BE2C (cell line): ENCODE results near the gene THSD8.

Experiments
- DNase-seq: peaks from one replicate; pipeline ENCODE4 v3.0.0-alpha.2; 2020
- H3K27me3 ChIP-seq: fragments of 250-450 bp; sonication (Bioruptor Pico); 2 replicates; pipeline ENCODE4 v1.5.1; 2020; ENCODE audit warnings: mild to moderate bottlenecking
- H3K36me3 ChIP-seq: fragments of 250-450 bp; sonication (Bioruptor Pico); 2 replicates; pipeline ENCODE4 v1.5.1; 2020; ENCODE audit warnings: mild to moderate bottlenecking
- H3K4me1 ChIP-seq: fragments of 250-450 bp; sonication (Bioruptor Pico); 2 replicates; pipeline ENCODE4 v1.5.1; 2020
- H3K4me3 ChIP-seq: 2 replicates; pipeline ENCODE4 v1.5.1; 2011; ENCODE audit warnings: low read depth, low read length
- H3K9me3 ChIP-seq: fragments of 250-450 bp; sonication (Bioruptor Pico); 2 replicates; pipeline ENCODE4 v1.5.1; 2020
- CTCF ChIP-seq: IDR thresholded peaks from 2 replicates; pipeline ENCODE4 v1.5.1; 2012; ENCODE audit warnings: mild to moderate bottlenecking, low read depth, low read length

Gene THSD8

GRCh38 chr19:12837225-12837624 is 35.4 kb downstream of the THSD8 start:
- TF ChIP-seq CTCF = no peak
- H3K4me3 ChIP-seq = no peak overlapping the region
- H3K27me3 ChIP-seq = no peaks in the 10 kb centered on the region
- peaks cover 19% of the 10 kb centered on the region for H3K4me1 ChIP-seq
- H3K9me3 ChIP-seq = no peaks in the 10 kb centered on the region
- DNase-seq = no peak
- H3K36me3 ChIP-seq = no peaks in the 10 kb centered on the region

GRCh38 chr19:12838182-12838885 is 36.5 kb downstream of the THSD8 start, which contains the start of gene MAST1:
TSS of gene MAST1 (plus strand) at chr19:12838515. CDS start at chr19:12838573, 58 bp downstream.
- no peaks in the 10 kb centered on the region for H3K27me3 ChIP-seq
- H3K36me3 ChIP-seq = peaks cover 5% of the 10 kb centered on the region; the same call in 1 of the 2 replicates
- DNase-seq = peak; percentile 85

GRCh38 chr19:12838886-12839756 is 37.3 kb downstream of the THSD8 start:
- no peaks in the 10 kb centered on the region for H3K9me3 ChIP-seq
- H3K36me3 ChIP-seq = peaks cover 10% of the 10 kb centered on the region; the same call in 1 of the 2 replicates
- DNase-seq = peak; percentile 47
- no peaks in the 10 kb centered on the region for H3K27me3 ChIP-seq
- peak overlapping the region; percentile 79 for H3K4me3 ChIP-seq
- peaks cover 16% of the 10 kb centered on the region for H3K4me1 ChIP-seq
- TF ChIP-seq CTCF = no peak

More at GRCh38 chr19:12838182-12838885, 36.5 kb downstream of the THSD8 start, which contains the start of gene MAST1:
- Histone ChIP-seq H3K4me3 (peak within 1 kb of the TSS; percentile 79), H3K4me1 (peaks cover 16% of the 10 kb centered on the region), H3K9me3 (no peaks in the 10 kb centered on the region)
- peak; percentile 28 for TF ChIP-seq CTCF

- Histone ChIP-seq H3K27me3 (no peaks in the 10 kb centered on the region), H3K9me3 (no peaks in the 10 kb centered on the region), H3K4me3 (peak overlapping the region; percentile 58), H3K4me1 (peaks cover 16% of the 10 kb centered on the region), H3K36me3 (peaks cover 10% of the 10 kb centered on the region; the same call in 1 of the 2 replicates)
- TF ChIP-seq CTCF = no peak
- peak; percentile 98 for DNase-seq
Measured at GRCh38 chr19:12840091-12841079, 38.5 kb downstream of the THSD8 start.

GRCh38 chr19:12841094-12841493 is 39.2 kb downstream of the THSD8 start:
- no peaks in the 10 kb centered on the region for H3K27me3 ChIP-seq
- peak overlapping the region; percentile 58 for H3K4me3 ChIP-seq
- peaks cover 16% of the 10 kb centered on the region for H3K4me1 ChIP-seq
- no peak for TF ChIP-seq CTCF
- peaks cover 10% of the 10 kb centered on the region; the same call in 1 of the 2 replicates for H3K36me3 ChIP-seq
- H3K9me3 ChIP-seq = no peaks in the 10 kb centered on the region
- peak; percentile 93 for DNase-seq
